ENCODE data around the gene GPR148. TPM values are rescaled to one million over a fixed set of nuclear protein-coding genes. Genes with fewer than 3 reads are reported as not detected.

The GPR148 gene
- total and polyA plus RNA-seq, 4 donors: not detected

- Histone ChIP-seq H3K27me3 (ENCODE audit: control insufficient read depth in 3 of 3, insufficient read depth in 3 of 3, low read length in 2 of 3) (no peaks in the 10 kb centered on the region), H3K4me3 (no peak overlapping the region)
- DNase-seq: no peak
These were observed 8.8 kb upstream of the GPR148 start for GRCh38 chr2:130720036-130720435.

DNA sequence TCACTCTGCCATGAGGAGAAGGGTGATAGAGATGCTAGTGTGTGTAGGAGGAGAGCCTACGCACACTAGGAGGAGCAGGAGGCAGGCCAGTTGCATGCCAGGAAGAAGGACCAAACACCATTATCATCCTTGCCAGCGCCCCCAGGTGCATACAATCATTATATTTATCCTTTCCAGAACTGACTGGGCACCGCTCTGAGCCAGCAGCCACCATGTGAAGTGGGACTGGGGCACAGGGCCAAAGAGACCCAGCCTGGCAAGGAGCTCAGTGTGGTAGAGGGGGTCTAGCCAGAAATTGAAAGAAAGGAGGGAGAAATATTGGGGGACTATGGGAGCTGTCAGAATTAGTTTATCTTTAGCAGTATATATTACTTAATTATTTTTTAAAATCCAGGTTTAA is 8.3 kb upstream of the GPR148 start:
- H3K27me3 ChIP-seq (ENCODE audit: control insufficient read depth in 3 of 3, insufficient read depth in 3 of 3, low read length in 2 of 3): no peaks in the 10 kb centered on the region
- no peak for ATAC-seq (ENCODE audit: insufficient read depth, low FRiP score)
- peaks cover 0 to 2% (median 0%) of the 10 kb centered on the region in 4 donors for H3K9me3 ChIP-seq (ENCODE audit: control insufficient read depth in 4 of 4, insufficient read depth in 3 of 4, low read length in 3 of 4)
- TF ChIP-seq CTCF (IDR thresholded peaks at IDR 0.05; ENCODE audit: control extremely low read depth, extremely low read depth): no peak
- no peaks in the 10 kb centered on the region for H3K4me1 ChIP-seq (ENCODE audit: control insufficient read depth in 5 of 5, insufficient read depth in 5 of 5, low read length in 5 of 5)
- no peak overlapping the region for H3K27ac ChIP-seq (ENCODE audit: low read depth in 1 of 2, low read length in 1 of 2)
- H3K4me3 ChIP-seq: no peak overlapping the region
- no peak for DNase-seq
- H3K9ac ChIP-seq (ENCODE audit: insufficient read depth in 1 of 2, low read length in 2 of 2): no peak overlapping the region
- H3K36me3 ChIP-seq (ENCODE audit: control insufficient read depth in 4 of 4, insufficient read depth in 4 of 4, low read length in 4 of 4): no peaks in the 10 kb centered on the region
- 73 to 90% methylated on average over 3 of the region's 3 CpGs for WGBS, 2 donors

More at GRCh38 chr2:130720036-130720435, 8.8 kb upstream of the GPR148 start:
- H3K36me3 ChIP-seq (ENCODE audit: control insufficient read depth in 4 of 4, insufficient read depth in 4 of 4, low read length in 4 of 4): no peaks in the 10 kb centered on the region
- TF ChIP-seq CTCF (IDR thresholded peaks at IDR 0.05; ENCODE audit: control extremely low read depth, extremely low read depth): no peak
- 87 to 89% methylated on average over 8 of the region's 8 CpGs for WGBS, 2 donors
- H3K27ac ChIP-seq (ENCODE audit: low read depth in 1 of 2, low read length in 1 of 2): no peak overlapping the region
- peaks cover 0 to 2% (median 0%) of the 10 kb centered on the region in 4 donors for H3K9me3 ChIP-seq (ENCODE audit: control insufficient read depth in 4 of 4, insufficient read depth in 3 of 4, low read length in 3 of 4)
- ATAC-seq (ENCODE audit: insufficient read depth, low FRiP score): no peak
- no peak overlapping the region for H3K9ac ChIP-seq (ENCODE audit: insufficient read depth in 1 of 2, low read length in 2 of 2)
- H3K4me1 ChIP-seq (ENCODE audit: control insufficient read depth in 5 of 5, insufficient read depth in 5 of 5, low read length in 5 of 5): no peaks in the 10 kb centered on the region

DNA sequence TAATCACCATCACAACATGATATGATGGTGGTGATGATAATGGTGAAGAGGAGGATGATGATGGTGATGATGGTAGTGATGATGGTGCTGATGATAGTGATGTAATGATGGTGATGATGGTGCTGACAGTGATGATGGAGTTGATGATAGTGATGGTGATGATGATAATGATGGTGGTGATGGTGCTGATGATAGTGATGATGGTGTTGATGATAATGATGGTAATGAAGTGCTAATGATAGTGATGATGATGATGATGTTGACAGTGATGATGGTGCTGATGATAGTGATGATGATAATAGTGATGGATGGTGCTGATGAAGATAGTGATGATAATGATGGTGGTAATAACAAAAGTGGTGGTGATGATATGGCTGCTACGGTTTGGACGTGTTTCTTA is 4.4 kb upstream of the GPR148 start:
- TF ChIP-seq CTCF (IDR thresholded peaks at IDR 0.05; ENCODE audit: control extremely low read depth, extremely low read depth): no peak
- ATAC-seq (ENCODE audit: insufficient read depth, low FRiP score) (no peak), DNase-seq (no peak)
- Histone ChIP-seq H3K4me3 (no peak overlapping the region), H3K4me1 (ENCODE audit: control insufficient read depth in 5 of 5, insufficient read depth in 5 of 5, low read length in 5 of 5) (peaks cover 0 to 13% (median 0%) of the 10 kb centered on the region in 5 donors), H3K9me3 (ENCODE audit: control insufficient read depth in 4 of 4, insufficient read depth in 3 of 4, low read length in 3 of 4) (peaks cover 0 to 2% (median 0%) of the 10 kb centered on the region in 4 donors), H3K27me3 (ENCODE audit: control insufficient read depth in 3 of 3, insufficient read depth in 3 of 3, low read length in 2 of 3) (peaks cover 0 to 6% (median 0%) of the 10 kb centered on the region in 3 donors), H3K9ac (ENCODE audit: insufficient read depth in 1 of 2, low read length in 2 of 2) (no peak overlapping the region), H3K27ac (ENCODE audit: low read depth in 1 of 2, low read length in 1 of 2) (no peak overlapping the region), H3K36me3 (ENCODE audit: control insufficient read depth in 4 of 4, insufficient read depth in 4 of 4, low read length in 4 of 4) (no peaks in the 10 kb centered on the region)
- 80 to 90% methylated on average over 2 of the region's 2 CpGs for WGBS, 2 donors

- Histone ChIP-seq H3K9me3 (ENCODE audit: control insufficient read depth in 4 of 4, insufficient read depth in 3 of 4, low read length in 3 of 4) (peaks cover 0 to 2% (median 0%) of the 10 kb centered on the region in 4 donors), H3K4me3 (no peak overlapping the region), H3K4me1 (ENCODE audit: control insufficient read depth in 5 of 5, insufficient read depth in 5 of 5, low read length in 5 of 5) (peaks cover 0 to 13% (median 0%) of the 10 kb centered on the region in 5 donors), H3K27ac (ENCODE audit: low read depth in 1 of 2, low read length in 1 of 2) (no peak overlapping the region), H3K9ac (ENCODE audit: insufficient read depth in 1 of 2, low read length in 2 of 2) (peak overlapping the region in 1 of 2 donors; percentile 25), H3K36me3 (ENCODE audit: control insufficient read depth in 4 of 4, insufficient read depth in 4 of 4, low read length in 4 of 4) (no peaks in the 10 kb centered on the region), H3K27me3 (ENCODE audit: control insufficient read depth in 3 of 3, insufficient read depth in 3 of 3, low read length in 2 of 3) (peaks cover 0 to 6% (median 0%) of the 10 kb centered on the region in 3 donors)
- WGBS, 2 donors: 16 to 17% methylated on average over 20 of the region's 20 CpGs
- TF ChIP-seq CTCF (IDR thresholded peaks at IDR 0.05; ENCODE audit: control extremely low read depth, extremely low read depth): no peak
- no peak for ATAC-seq (ENCODE audit: insufficient read depth, low FRiP score)
- no peak for DNase-seq
These were observed 2.2 kb upstream of the GPR148 start for GRCh38 chr2:130726614-130727180.
